ENCODE data around the gene NCOR2.

NCOR2 gene

DNA sequence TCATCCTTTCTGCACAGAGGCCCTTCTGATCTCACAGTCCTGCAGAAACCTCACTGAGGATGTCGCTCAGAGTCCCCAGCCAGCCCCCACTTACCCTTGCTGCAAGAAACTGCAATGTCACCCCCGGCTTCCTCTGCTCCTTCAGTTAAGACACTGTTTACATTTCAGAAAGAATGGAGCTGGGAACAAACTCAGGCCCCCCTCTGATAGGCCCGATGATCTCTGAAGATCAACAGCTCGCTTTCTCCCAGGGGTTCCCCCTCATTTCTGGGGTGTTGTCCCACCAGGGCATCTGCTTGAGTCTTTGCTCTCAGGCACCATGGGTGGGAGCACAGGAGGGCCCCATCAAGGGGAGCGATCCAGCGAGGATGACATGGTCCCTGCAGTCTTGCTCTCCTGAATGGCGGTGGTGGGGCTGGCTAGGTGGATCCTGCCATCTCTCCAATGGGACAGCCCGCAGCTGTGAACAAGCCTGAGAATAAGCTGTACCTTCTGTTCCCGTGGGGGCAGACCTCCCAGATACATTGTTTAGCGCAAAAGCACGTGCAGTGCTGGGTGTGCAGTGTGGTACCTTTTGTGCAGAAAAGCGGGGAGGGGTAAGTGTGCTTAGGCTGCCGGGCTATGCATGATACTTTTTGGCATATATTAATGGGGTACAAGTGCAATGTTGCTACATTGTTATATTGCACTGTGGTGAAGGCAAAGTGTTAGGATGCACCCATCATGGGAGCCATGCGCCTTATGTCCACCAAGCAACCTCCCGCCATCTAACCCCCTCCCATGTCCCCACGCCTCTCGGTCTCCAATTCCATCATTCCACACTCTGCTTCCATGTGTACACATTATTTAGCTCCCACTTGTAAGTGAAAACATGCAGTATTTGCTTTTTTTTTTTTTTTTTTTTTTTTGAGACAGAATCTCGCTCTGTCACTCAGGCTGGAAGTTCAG is 6.7 kb upstream of the NCOR2 start:
- DNase-seq: no peak

DNA sequence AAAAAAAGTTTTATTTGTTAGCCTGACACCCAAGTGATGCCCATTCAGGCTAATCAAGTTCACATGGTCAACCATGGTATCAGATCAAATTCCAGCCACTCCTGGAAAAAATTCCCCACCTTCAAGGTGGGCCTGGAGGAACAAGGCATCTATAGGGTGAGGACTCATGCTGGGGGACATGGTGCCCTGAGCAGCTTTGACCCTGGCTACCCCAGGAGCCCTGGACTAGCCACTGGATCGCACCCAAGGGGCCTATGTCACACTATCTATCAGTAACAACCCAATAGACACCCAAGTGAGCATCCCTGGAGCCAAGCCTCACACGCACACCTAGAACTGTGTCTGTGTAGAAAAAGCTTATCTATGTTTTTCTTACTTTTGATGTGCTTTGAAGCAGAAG is 4.1 kb upstream of the NCOR2 start:
- DNase-seq: no peak

DNA sequence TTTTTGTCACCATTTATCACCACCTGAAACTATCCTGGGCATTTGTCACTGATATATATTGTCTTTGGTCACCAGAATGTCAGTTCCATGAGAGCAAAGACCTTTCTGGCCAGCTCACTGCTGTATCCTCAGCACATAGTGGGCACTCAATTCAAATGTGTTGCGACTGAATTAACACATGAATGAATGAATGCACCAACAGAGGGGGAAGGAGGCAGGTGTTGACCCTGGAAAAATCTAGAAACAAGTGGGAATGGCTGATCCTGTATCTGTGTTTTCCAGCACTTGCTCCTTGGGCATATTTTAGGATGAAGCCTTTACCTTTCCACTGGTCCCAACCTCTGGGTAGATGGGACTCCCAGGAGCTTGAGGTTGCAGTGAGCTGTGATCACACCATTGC is 3.4 kb upstream of the NCOR2 start:
- DNase-seq: no peak

DNA sequence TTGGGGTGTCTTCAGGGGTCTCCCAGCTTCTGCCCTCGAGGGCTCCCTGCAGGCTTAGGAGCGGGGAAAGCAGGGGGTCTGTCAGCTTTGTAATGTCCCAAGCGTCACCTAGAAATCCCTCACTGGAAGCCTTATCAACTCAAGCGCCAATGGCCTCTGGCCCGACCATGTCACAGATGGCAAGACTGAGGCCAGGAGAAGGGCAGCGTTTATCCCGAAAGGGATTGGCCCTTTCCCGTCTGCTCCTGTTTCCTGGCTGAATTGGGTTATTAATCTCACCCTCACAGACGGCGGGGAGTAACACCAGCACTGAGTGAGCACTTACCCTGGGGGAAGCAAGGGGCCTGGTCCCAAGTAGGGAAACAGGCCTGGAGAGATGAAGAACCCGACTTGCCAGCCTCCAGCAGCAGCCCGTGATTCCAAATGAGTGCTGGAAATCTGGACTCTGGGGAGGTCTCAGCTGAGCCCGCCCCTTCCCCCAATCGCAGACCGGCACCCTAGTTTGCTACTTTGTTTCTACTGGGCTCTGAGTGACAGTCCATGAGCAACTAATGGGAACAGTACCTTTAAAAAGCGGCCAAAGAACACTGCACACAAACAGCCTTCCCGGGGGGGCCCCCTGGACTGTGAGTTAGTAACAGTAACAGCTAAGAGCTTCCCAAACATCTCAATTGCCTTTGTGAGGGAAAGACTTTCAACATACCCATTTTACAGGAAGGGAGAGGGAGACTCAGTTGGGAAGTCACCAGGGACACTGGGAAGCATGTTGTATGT is 2.1 kb upstream of the NCOR2 start:
- DNase-seq: no peak

DNA sequence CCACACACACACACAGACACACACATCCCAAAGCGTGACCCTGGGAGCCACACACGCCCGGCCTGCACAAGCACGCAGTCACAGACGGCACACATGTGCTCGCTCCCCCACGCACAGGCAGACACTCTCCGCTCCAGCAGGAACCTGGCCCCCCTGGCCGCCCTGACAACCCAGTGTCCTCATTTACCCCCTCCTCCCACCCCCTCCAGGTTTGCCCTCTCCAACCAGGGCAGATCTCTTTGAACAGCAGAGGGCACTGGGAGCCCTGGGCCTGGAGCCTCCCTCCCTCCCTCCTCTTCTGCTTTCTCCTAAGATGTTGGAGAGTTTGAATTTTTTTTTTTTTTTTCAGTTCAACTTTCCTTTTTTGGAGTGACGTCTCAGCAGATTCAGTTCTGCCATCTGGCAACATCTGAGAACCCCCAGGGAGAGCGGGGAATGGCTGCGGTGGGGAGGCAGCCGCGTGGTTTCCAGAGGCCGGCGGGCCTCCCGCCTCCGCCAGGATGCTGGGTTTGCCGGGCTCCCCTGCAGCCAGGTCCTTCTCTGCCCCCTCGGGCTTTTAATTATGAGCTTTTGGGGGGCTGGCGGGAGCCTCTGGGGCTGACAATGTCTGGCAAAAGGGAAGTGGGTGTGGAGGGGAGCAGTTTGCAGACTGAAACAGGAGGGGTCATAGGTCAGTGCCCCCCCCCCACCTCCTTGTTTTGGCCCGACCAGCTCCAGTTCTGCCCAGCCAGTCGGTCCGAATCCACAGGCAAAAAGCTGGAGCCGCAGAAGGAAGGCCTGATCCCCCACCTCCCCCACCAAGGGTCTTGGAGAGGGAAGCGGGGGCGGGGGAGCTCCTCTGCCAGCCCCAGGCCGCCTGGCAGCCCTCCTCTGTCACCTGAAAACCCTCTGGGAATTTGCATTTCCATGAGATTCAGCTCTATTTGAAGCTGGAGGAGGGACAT is 1.3 kb upstream of the NCOR2 start:
- peak in 1 of 2 donors; percentile 60 for DNase-seq

DNA sequence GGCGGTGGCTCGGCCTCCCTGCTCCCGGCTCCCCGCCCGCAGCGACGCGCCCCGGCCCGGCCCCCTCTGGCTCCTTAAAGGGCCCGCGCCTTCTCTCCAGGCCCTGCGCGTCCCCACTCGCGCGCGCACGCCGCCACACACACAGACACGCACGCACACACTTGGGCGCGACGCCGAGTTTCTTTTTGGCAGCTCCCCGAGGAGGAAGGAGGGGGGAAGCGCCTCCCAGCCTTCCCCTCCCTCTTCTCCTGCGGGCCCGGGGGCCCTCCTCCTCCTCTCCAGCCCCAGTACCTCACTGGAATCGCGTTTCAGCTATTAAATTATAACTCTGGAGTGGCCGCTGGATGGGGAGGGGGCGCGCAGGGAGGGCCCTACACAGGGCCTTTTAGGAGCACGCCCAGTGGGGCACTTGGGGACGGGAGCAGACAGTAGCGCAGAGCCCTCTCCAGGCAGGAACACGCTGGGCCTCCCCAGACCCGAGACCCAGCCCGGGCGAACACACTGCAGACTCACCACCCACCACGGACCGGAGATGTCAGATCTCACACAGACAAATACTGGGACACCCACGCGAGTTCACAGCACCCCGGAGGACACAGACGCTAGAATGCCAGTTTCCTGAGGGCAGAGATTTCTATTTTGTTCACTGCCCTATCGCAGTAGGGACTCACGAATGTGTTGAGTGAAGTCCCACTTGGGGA is 411 bp upstream of the NCOR2 start:
- peak; percentile 89 for DNase-seq

DNA sequence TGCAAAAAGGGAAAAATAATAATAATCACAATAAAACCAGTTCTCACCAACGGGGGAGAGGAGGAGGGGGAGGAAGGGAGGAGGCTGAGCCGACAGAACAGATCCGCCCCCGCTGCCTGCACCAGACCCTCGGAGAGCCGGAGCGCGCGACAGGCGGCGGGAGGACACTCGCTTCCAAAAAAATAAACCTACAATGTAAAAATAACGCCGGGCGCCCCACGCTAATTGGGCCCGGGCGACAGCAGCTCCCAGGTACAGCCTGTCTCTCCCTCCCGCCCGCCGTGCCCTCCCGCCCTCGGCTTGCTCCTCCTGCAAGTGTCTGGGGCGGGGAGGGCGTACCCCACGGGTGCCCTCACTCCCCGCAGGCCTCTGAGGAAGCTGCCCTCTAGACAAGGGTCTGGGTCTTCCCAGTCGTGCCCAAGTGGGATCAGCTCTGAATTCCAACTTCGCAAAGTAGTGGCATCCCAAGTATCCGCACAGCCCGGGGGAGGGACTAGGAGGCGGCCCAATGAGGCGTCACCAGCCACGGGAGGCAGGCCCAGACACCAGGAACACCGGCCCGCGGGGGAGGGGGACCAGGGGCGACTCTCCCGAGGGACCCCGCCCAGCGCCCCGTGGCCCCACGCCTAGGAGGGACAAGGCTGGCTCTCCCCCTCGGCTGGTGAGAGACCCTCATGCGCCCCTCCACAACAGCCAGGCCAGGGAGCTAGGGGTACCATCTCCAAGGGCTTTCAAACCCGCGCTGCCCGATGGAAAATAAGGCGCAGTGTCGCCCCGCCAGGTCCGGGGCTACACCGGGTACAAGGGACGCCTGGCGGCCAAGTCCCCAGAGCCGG is 1.0 kb downstream of the NCOR2 start:
- peak; percentile 61 to 63 for DNase-seq

DNA sequence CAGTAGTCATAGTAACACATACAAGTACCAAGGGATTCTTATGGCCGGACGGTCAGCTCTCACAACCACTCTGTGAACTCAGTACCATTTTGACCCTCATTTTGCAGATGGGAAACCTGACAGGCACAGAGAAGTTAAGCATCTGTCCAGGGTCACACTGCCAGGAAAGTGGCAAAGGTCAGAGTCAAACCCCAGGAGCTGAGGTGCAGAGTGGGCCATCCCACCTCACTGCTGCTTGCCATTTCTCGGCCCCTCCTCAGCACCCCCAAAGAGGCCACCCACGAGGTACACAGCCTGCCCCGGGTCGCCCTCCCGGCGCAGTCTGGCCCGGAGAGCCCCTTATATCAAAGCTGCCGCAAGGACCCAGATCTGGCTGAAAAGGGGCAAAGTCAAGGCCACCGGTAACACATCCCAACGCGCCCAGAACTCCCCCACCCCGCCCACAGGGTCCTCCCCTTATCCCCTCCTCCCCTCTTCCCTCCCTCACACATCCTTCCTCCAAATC is 1.7 kb downstream of the NCOR2 start:
- DNase-seq: no peak

DNA sequence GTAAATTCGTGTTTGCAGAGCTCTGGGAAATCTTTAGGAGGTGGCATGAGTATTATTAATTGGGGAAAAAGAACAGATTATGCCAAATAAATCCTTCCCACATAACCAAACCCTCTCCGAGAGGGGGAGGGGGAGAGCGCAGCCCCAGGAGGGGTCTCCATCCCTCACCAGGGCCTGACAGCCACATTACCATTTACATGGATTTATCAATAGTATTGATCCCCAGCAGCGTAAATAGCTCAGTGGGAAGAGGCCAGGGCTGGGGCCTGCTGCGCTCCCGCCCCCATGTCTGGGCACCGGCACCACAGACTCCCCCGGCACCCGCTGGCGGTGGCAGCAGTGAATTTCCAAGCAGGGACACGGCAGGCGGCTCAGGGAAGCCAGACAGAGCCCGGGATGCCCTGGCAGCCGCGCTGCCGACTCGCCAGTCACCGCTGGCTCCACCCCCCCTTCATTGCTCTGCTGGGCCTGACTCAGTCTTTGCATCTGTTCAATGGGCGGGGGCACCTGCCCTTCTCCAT is 2.4 kb downstream of the NCOR2 start:
- no peak for DNase-seq

DNA sequence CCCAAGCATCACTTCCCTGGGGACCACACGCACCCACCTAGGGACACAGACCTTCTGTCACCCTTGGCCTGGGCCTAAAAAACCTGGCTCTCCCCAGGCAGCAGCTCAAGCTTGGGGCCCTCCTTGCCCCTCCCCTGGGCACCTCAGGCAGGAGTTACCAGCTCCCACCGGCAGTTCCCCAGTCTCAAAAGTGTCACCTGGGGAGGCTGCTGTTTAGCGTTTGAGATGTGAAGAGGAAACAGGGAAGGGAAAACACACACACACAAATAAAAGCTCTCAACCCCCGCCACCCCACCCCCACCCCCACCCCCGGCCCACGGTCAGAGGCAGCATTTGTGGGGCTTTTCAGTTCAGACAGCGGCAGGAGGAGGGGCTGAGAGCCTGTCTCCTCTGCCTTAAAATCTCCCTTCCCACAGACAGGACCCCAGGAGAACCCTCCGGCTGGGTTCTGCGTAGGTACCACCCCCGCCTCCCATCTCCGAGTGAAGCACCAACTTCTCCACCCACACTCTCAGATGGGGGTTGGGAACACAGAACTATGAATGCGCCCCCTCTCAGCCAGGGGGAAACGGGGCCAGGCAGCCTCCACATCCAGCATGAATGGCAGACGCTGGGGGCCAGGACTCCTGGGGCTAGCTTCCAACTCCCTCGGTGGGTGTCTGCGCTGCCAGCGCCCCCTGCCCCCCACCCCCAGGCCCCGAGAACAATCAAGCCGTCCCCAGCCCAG is 3.0 kb downstream of the NCOR2 start:
- no peak for DNase-seq

DNA sequence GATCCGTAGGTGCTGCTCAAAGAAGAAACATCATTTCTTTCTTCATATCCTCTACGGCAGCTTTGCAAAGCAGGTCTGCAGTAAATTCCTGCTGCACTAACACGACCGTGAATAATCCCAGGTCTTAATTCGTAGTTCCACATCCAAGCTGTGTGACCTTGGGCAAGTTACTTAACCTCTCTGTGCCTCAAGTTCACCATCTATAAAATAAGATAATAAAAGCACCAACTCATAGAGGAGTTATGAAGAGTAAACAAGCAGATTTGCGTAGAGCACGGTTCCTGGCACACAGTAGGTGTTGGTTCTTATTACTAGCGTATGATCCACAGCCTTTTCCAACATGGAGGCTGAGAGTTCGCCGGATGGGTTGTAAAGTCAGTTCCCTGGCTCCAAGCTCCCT is 3.6 kb downstream of the NCOR2 start:
- no peak for DNase-seq

DNA sequence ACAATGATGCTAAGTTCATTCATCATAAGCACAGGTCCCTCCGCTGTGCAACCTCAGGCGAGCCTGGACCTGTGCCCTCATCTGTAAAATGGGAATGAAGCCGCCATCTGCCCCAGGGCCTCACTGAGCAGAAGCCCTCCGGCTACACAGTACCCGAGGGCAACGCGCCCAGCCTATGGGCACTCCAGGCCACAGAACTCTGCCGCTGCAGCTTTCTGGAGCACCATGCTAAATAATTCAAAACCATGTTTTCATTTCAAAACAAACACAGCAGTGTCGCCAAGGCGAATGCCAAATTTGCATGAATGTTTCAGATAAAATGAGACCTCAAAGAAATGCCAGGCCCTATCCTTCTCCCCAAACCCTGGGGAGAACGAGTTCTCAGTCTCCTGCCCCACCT is 4.0 kb downstream of the NCOR2 start:
- DNase-seq: no peak

DNA sequence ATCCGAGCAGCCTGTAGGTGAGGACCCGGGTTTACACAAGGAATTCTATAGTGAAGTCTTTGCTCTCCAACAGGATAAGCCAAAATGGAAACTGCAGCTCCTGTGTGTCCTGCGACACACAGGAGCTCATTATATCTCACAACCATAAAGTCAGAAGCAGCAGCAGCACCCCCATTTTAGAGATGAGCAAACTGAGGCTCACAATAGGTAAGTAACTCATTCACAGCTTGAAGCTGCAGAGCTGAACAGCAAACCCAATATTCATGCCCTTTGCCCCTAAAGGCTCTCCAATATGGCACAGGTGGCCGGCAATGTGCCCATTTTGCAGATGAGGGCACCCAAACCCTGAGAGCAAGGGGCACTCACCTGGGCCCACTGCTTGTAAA is 4.6 kb downstream of the NCOR2 start:
- no peak for DNase-seq

DNA sequence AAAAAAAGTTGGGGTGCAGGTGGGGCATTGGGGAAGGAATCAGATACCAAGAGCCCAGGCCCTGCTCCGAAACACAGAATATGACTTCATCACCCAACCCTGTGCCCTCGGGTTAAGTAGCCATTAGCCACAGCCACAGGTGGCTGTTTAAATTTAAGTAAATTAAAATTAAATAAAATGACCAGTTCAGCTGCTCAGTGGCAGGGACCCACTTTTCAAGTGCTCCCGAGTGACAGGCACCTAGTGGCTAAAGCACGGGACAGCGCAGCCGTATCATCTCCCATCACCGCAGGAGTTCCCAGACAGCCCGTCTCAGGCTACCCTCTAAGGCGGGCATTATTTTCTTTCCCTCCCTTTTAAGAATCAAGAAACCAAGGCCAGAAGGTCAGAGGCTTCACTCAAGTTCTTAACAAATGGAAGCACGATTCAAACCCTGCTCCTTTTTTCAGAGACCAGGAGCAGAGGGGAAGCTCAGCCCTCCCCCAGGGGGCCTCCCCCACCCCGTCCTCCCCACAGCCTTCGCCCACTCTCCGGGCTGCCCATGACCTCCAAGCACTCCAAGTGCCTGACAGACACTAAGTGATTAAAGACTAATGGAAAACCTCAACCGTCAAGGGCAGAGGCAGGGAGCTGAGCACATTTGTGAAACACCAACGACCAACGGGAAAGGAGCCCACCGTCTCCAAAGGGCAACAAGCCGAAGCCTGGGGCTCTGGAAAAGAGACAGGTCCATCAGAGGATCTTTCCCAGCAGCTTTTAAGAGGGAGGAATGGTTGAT is 5.2 kb downstream of the NCOR2 start:
- DNase-seq: no peak

DNA sequence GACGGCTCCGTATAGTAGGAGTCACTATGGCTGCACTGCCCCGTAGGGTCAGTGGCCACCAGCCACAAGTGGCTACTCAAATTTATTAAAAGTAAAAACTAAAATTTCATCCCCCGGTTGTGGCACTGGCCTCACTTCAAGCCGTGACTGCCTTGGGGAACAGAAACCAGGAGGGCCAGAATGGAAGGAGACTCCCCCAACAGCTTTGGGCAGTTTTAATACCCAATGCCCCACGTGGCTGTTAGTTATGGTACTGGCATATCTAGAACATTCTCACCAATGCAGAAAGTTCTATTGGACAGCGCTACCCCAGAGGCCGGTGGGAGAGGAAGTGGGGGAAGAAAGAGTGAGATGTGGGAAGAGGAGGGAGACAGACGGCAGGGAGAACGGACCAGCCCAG is 6.2 kb downstream of the NCOR2 start:
- DNase-seq: no peak

DNA sequence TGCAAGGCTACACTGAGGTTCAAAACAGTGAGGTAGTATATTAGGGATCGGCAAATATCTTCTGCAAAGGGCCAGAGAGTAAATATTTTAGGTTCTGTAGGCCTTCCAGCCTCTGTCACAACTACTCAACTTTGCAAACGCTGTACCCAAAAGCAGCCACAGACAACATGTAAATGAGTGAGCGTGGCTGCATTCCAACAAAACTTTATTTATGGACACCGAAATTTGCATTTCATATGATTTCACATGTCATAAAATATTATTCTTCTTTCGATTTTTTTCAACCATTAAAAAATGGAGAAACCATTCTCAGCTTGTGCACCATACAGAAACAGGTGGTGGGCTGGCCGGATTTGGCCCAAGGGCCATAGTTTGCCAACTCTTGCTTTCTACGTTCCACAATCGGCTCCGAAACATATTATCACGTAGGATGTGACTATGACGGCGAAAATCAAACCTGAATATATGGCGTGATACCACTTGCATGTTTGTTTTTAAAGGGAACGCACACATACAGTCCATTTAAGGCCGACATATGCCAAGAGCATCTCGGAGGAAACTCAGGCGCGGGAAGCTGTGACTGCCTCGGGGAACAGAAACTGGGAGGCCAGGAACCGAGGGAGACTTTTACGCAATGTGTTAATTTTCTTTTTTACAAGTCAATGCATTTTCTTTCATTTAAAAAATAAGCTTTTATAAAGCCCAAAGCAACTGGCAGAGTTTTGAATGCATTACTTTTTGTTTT is 7.1 kb downstream of the NCOR2 start:
- no peak for DNase-seq

DNA sequence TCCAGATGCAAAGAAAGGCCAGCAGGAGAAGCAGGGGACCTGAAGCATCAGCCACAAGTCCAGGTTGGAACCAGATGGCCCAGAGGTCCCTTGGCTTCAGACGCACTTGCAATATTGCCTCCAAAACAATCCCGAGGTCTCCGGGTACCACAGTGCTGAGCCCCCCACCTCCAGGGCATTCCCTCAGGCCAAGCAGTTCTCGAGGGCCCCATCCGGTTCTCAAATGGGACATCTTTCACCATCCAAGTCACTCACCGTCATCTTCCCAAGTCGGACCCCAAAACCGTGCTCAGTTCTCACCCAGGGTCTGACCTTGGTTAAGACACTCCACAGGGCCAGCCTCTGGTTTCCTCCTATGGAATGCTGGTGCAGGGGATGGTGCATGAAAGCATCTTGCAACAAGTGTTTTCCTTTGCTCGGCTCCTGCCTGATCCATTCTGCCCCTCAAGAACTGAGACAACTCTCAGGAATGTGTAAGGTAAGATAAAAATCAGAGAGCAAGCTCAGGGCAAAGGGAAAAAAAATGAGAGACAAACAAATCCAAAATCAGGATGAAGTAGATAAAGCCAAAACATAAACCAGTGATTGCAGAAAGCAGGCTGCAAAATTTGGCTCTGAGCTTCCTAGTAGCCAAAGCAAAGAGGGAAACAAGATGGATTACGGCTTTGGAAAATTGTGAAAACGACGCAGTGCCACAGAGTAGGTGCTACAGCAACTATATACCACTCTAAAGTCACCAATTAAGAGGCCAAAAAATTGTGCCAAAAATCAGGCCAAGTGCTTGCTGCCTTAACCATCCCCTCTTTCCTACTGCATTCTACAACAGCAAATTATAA is 8.0 kb downstream of the NCOR2 start:
- no peak for DNase-seq

DNA sequence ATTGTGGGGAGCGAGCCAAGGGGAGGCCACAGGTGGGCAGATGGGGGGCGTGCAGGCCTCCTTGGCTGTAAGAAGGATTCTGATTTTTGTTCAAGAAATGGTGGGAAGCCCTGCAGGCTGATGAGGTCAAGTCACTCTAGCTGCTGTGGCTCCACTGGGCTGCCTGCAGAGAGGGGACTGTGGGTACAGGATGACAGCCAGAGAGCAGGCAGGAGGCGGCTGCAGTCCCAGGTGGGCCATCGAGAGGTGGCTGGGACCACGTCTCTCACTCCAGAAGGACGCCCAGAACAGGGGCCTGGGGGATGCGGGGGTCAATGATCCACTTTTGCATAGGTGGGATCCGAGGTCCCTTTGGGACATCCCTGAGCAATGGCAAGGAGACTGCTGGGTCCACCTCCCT is 9.1 kb downstream of the NCOR2 start:
- DNase-seq: no peak
